GM21526 (cell line): Measurements from ENCODE around the gene SERTAD2.

ENCODE experiments used
- ATAC-seq: cut with Tn5 transposase; IDR thresholded peaks from one replicate; pipeline ENCODE4 v1.9.1; 2021; ENCODE audit warnings: moderate library complexity; ENCODE audit not compliant: unreplicated experiment, low FRiP score

SERTAD2 gene, protein sequence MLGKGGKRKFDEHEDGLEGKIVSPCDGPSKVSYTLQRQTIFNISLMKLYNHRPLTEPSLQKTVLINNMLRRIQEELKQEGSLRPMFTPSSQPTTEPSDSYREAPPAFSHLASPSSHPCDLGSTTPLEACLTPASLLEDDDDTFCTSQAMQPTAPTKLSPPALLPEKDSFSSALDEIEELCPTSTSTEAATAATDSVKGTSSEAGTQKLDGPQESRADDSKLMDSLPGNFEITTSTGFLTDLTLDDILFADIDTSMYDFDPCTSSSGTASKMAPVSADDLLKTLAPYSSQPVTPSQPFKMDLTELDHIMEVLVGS

DNA sequence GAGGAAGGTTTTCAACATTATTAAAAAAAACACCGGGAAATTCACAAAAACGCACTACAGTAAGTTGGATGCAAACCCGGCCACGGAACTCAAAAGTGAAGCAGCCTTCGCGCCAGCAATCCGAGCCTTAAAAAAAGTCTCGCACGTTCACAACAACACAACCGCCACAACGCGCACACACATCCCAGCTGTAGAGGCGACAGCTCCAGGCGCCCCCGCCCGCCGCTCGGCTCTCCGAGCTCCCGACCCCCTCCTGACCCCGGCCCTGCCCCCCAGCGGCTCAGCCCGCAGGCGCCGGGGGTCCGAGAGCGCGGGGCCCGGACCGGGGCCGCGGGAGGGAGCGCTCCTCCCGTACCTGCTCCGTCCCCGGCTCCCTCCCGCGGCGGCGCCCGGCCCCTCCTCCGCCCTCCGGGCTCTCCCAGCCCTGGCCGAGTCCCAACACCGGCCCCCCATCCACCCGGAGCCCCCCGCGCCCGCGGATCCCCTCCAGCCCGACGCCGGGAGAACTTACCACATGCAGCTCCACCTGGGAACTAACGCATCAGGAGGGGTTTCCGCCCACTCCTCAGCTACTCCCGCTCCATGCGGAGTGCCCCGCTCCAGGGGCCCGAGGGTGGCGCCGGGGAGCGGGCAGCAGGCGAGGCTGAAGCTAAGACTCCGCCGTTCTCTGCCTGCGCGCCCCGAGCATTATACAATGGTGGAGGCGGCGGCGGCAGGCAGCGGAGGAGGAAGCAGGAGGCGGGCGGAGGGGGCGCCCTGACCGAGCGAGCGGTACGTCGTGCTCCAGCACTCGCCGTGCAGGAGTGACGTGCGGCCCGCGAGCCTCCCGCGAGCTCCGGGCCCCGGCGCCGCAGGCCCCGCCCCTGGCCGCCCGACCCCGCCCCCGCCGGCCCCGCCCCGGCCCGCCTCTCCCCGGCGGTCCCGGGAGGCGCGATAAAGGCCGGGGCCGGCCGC, at the start of gene SERTAD2:
Gene SERTAD2 (minus strand): TSS at position 805 of the 954 bp plus-strand sequence. CDS start 17,042 bp downstream, outside the sequence.
- ATAC-seq: peak; percentile 64

DNA sequence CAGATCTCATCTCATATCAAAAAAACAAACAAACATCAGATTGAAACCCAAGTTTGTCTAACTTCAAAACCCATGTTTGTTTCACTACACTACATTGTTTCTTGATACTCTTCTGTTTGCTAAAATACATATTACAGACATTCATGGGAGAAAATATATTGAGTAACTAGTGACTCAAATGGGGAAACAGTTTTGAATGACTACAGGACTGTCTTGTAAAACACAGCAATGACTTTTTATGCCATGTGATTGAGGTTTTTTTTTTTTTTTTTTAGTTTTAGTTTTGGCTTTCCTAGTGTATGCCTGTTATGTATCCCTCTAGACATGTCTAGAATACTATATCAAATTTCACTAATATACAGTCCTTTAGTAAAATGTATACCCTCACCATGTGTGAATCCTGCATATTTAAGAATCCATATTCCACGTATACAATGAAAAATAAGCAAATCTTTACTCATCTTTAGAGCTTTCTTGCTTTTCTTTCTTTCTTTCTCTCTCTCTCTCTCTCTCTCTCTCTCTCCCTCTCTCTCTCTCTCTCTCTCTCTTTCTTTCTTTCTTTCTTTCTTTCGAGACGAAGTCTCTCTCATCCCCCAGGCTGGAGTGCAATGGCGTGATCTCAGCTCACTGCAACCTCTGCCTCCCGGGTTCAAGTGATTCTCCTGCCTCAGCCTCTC, 46.6 kb upstream of the SERTAD2 start:
- ATAC-seq: no peak

DNA sequence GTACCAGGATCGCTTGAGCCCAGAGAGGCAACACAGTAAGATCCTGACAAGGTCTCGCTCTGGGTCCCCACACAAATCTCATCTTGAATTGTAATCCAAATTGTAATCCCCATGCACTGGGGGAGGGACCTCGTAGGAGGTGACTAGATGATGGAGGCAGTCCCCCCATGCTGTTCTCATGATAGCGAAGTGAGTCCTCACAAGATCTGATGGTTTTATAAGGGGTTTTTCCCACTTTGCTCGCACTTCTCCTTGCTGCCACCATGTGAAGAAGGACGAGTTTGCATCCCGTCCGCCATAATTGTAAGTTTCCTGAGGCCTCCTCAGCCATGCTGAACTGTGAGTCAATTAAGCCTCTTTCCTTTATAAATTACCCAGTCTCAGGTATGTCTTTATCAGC, 46.0 kb upstream of the SERTAD2 start:
- ATAC-seq: no peak

DNA sequence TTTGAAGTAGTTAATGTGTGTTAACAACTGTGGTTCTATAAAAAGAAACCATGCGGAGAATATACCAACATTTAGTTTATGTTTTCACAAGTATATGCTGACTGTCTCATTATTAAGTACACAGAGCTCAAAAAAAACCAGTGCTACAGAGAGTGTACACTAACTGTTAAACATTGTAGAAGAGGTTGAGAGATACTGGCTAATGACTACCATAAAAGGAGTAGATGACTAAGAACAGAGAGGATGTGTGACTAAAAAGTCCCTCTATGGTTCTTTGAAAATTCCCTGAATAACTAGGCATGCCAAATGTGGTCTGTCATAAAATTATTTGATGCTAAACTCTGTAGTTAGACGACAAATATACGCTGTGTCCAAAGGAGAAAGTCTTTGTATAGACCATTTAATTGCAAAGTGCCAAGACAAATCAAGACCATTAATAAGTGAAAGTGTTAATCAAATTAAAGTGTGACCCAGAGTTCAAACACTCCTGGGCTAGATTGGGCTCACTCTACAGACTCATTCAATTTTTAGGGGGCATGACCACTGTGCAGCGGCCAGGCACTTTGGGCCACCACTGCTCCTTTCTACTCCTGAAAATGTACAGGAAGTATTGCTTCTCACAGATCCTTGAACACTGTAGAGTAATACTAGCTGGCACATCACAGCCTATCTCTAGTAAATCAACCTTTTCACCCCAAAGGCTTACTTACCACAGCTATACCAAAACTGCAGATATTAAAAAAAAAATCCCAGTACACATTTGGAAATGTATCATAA, 45.1 kb upstream of the SERTAD2 start:
- peak; percentile 71 for ATAC-seq

DNA sequence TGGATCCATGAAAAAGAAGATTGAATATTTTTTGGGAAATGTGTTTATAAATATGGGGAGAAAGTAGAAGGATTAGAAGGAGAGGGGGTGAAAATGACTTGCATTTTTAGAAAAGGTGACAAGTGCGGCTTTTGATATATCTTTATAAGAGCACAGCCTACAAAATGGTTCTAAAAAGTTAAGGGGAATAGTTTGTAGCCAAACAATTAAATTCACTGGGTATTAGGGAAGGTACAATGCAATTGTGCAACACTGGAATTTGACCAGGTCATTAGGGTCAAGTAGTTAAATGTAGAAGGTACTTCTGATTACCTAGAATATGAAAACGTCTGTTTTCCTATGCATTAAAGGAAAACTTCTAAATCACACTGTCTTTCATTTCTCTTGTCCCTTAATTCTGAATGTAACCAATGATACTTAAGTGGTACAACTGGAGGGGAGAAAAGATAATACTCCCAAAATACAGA, 44.5 kb upstream of the SERTAD2 start:
- no peak for ATAC-seq

DNA sequence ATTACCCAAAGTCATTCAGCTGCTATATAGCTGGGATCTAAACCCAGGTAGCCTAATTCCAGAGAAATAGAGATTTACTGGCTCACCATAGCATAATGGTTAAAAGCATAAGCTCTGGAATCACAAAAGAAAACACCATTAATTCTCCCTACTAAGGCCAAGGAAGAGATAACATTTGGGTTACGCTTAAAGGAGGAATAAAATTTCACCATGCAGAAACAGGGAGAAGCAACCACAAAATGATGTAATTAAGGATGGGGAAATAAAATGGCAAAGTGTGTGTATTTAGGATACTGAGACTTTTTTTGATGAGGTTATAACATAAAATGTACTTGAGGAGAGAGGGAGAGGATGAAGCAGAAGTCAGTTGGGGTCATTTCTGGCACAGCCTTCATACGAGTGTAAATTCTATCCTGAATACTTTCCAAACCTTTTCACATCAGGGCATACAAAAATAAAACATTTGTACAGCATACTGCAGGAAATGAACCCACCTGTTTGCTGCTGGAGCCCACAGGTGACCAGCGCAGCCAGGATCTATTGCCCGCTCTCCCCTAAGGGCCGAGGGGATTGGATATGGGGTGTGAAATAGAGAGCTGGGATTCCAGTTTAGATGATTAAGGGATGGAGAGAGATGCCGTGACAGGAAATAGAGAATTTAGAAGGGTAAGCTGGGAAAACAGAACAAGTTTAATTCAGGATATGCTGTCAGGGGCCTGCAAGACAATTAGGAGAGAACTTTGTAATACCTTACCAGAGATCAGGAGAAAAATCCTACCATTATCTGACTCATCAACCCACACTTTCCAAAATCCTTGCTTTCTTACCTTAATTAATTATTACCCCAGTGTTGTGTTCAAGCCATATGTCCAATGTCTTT, 43.8 kb upstream of the SERTAD2 start:
- no peak for ATAC-seq

DNA sequence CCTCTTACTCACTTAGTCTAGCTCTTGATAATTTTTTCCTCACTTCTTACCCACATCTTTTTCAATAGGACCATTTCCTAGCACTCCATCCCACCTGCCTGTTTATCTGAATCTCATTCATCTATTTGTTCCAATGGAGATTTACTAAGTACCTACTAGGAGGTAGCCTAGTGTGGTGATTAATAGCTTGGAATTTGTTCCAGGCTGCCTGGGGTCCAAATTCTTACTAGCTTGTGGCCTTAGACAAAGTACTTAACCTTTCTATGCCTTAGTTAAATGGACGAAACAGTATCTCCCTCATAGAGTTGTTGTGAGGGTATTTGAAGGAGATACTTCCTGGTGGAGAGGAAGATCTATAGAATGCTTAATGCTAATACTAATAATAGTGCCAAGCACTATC, 42.9 kb upstream of the SERTAD2 start:
- no peak for ATAC-seq

DNA sequence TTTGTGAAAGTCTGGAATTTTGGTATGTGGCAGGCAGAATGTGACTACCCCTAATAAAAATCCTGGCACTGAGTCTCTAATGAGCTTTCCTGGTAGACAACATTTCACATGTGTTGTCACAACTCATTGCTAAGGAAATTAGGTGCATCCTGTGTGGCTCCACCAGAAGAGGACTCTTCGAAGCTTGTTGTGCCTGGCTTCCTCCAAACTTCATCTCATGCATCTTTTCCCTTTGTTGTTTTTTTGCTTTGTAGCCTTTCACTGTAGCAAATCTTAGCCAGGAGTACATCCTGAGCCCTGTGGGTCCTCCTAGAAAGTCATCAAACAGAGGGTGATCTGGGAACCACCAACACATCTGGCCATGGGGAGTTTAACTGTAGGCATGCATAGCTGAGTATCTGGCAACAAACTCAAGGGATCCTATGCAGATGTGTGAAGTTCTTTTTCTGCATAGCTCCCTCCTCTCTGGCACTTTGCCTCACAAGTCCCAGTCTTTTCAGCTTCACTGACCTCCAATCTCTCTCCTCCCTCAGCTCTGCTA, 42.1 kb upstream of the SERTAD2 start:
- ATAC-seq: no peak

DNA sequence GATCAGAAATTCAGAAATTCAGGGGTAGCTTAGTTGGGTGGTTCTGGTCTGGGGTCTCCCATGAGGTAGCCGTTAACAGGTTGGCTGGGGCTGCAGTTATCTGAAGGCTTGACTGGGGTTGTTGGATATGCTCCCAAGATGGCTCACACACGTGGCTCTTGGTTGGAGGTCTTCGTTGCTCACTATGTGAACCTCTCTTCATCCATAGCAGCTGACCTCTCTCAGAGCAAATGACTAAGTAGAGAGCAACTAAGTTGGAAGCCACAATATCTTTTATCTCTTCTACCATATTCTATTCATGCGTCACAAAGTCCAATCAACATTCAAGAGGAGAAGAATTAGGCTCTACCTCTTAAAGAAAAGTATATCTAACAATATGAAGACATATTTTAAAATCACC, 38.7 kb upstream of the SERTAD2 start:
- no peak for ATAC-seq

DNA sequence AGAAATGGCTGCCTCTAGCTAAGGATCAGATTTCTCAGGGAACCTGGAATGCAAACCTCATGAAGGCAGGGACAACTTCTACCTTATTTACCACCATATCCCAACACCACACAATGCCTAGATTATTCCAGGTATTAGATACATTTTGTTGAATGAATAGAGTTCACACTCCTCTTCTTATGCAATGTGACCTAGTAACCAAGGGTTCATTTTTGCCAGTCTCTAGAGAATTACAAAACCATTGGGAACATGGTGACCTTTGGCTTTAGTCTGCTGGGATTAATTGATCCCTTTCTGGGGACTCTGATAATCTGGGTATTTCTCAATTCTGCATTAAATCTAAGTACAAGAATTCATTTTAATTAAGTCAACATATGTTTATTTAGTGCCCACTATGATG, 35.2 kb upstream of the SERTAD2 start:
- ATAC-seq: no peak

DNA sequence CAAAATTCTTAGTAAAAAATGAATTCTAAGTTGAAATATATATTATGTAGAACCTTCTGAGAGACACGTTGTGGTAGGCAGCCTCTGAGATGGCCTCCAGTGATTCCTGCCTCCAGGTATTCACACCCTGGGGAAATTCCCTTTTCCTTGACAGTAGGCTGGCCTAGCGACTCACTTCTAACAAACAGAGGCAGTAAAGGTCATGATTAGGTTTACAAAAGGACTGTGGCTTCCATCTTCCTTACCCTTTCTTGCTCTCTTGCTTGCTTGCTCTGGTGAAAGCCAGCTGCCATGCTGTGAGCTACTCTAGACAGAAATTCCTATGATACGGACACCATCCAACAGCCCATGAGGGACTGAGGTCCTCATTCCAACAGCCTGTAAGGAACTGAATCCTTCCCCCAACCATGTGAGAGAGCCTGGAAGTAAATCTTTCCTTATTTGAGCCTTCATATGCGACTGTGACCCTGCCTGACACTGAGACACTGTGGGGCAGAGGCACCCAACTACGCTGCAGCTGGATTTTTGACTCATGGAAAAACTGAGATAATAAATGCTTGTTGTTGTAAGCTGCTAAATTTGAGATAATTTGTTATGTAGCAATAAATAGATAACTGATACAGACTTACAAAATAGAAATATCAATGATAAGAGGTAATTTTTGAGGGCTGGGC, 32.7 kb upstream of the SERTAD2 start:
- no peak for ATAC-seq

DNA sequence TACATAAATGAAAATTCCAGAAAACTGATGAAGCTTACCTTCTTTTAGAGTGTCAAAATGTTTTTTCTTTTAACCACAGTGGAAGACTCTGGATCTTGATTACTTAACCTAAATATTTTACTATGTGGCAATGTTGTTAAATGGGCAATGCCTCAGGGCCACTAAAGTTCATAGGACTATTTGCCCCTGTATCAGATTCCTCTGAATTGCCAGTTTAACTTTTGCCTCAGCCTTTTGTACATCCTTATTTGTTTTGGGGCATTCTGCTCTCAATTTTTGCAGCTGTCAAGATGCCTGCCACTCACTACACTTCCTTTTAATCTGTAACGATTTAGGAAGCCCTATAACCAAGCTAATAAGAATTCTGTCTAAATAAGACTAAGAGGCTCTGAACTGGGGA, 31.7 kb upstream of the SERTAD2 start:
- no peak for ATAC-seq

DNA sequence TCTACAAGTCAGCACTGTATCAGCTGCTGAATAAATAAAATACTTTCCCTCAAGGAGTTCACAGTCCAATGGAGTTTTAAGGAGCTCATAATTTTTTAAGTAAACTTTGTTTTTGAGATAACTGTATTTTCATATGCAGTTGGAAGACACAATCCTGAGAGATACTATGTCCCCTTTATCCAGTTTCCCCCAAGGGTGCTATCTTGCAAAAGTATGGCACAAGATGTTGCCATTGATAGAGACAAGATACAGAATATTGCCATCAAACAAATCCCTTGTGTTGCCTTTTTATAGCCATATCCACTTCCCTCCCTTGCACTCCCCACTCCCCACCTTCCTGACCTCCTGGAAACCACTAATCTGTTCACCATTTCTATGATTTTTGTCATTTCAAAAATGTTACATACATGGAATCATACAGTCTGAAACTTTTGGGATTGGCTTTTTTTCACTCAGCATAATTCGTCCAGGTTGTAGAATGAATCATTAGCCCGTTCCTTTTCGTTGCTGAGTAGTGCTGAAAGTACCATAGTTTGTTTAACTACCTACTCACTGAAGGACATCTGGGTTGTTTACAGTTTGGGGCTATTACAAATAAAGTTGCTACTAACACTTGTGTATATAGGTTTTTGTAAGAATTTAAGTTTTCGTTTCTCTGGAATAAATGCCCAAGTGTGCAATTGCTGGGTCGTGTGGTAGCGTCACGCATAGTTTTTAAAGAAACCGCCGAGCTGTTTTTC, 30.2 kb upstream of the SERTAD2 start:
- ATAC-seq: no peak

DNA sequence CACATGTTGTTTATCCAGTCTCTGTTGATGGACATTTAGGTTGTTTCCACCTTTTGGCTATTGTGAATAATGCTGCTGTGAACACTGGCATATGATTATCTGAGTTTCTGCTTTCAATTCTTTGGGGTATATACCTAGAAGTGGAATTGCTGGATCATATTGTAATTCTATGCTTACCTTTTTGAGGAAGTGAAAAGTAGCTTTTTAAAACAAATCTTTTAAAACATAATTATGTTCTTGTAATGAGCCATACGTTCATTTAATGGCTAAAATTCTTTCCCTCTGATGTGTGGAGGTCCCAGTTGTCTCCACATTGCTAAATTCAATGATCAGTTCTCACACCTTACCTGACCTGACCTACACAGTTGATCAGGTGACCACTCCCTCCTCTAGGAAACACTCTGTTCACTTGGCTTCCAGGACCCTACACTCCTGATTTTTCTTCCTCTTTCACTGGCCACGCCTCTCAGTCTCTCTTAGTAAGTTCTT, 27.8 kb upstream of the SERTAD2 start:
- ATAC-seq: no peak

DNA sequence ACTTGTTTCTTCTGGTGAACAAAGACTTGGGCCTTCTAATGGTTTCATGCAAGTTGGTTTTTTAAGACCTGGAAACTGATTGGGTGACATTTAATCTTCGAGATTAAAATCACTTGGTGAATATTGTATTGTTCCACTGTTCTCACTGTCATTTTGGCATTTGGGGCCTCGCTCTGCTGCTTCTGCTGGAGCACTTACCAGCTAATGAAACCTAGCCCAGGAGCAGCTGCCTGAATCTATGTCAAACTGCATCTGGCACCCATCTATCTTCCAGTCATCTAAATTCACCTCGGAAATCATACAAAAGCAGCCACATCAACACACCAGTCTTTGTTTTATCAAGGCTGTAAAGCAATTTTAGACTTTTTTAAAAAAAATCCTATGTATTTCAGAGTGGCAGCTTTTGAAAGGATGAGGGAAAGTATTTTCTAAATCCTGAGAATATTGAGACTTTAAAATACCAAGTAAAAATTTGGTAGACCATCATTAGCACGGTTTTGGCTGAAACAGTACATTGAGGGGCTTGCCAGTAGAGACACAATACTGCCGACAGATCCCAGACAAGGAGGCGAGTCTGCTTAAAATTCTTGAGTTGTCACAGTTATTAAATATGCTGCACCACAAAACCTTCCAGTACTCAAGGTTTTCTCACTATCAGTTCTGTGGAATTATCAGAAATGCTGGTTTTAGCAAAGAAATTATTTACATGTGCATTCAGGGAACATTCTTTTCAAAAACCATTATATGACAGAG, 26.1 kb upstream of the SERTAD2 start:
- no peak for ATAC-seq

DNA sequence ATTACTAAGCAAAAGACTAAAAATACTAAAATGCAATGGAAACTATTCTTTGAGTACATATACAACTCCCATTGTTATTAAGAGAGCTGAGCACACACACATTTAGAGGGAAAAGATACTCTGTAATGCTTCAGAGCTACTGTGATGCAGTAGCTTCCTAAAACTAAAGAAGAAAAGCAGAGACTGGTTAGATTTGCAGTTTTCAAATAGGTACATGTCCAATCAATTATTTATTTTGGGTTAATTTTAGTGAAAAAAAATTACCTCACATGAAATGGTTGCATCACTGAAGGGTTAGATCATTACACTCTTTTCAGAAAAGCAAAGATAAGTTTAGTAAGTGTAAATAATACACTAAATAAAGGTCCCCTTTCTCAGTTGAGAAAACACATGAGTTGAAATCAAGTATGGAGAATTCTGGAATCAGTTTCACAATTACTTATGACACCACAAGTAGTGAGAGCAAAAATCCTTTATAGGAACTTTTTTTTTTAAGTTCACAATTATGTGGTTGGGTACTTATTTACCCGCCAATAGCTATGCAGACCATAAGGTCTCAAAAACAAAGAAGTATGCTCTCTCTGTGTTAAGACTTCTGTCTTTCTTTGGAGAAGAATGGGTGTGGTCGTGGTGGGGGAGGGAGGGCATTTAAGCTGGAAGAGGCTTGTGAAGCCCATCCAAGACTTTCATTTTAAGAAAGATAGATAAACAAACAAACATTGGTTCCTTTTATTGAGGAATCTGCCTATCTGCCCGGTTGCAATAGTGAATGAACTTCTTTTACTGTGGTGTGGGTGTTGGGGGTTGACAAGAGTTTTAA, 25.3 kb upstream of the SERTAD2 start:
- no peak for ATAC-seq
